Vein endothelial cell (primary cell): Measurements from ENCODE around the gene SHFL. TPM values are rescaled to one million over a fixed set of nuclear protein-coding genes. Genes with fewer than 3 reads are reported as not detected.

Experiments
- small RNA-seq: library from RNA; depleted of rRNA; stranded (forward); fragments of <200 nt; gene quantifications from one replicate; pipeline ENCODE3, GENCODE V24; 2012
- total RNA-seq: library from RNA; depleted of rRNA; stranded (reverse); fragments of >200 nt; gene quantifications from 2 replicates; pipeline ENCODE4 v1.2.3, GENCODE V29; 2012

Gene SHFL
- 18.9 and 21.2 TPM in 2 replicates for total RNA-seq

GRCh38 chr19:10085641-10086590 is at the start of gene SHFL:
SHFL (plus strand) TSS chr19:10086317; CDS start chr19:10086428, 111 bp downstream.

DNA sequence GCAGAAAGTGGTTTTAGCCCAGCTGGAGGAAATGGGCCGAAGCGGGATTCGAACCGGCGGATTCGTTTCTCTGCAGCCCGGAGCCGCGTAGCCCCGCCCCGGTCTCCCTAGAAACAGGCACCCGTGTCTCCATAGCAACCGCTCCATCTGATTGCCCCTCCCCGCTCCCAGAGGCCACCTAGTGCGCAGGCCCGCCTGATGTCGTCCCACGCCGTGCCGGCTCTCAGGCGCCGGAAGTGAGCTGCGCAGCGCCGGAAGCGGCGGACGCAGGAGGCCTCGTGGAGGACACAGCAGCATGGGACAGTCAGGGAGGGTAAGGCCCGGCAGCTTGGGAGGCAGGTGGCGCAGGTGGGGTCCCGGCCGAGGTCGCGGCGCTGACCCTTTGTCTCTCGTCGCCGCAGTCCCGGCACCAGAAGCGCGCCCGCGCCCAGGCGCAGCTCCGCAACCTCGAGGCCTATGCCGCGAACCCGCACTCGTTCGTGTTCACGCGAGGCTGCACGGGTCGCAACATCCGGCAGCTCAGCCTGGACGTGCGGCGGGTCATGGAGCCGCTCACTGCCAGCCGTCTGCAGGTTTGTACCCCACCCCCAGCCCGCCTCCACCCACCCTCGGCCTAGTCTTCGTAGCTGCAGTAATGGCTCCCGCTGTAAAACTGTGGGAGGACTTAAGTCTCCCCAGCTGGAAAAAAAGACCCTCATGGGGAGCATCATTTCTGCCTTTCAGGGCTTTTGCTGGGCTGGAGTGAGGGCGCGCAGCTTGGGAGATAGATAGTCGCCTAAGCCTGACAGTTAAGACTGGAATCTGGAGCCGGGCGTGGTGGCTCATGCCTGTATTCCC is 20.2 kb downstream of the SHFL start, which contains the start of gene PPAN:
TSS of gene PPAN (plus strand) at position 263 of the 837 bp plus-strand sequence. CDS start at position 296, 33 bp downstream.

GRCh38 chr19:10111405-10111811 is 25.3 kb downstream of the SHFL start, which contains the start of gene P2RY11:
P2RY11 (plus strand) TSS chr19:10111693; CDS start chr19:10111722, 29 bp downstream.

Small RNA genes lying within 50 kb of the gene (small RNA-seq; reads per million reads assigned to genes)
- gene MIR5589: not detected
- 20.4 reads per million, percentile 97 among the genes with 10 or more reads in this experiment for gene SNORD105
- gene SNORD105B: 327 reads per million, percentile 99 among the genes with 10 or more reads in this experiment

Other genes with a start within 250 kb of the SHFL start
- gene OLFM2, start 149.8 kb upstream of the SHFL start, total RNA-seq: 0.38 and 1.6 TPM in 2 replicates
- gene COL5A3, start 75.8 kb upstream of the SHFL start, total RNA-seq: 0.67 TPM in 1 of 2 replicates, not detected in the other
- not detected in 2 replicates for gene RDH8, start 72.8 kb upstream of the SHFL start, total RNA-seq
- gene ANGPTL6, start 16.4 kb downstream of the SHFL start, total RNA-seq: 0.33 TPM in 1 of 2 replicates, not detected in the other
- gene PPAN, start 20.0 kb downstream of the SHFL start, total RNA-seq: 33.8 and 34.6 TPM in 2 replicates
- gene P2RY11, start 25.4 kb downstream of the SHFL start, total RNA-seq: 3.0 and 3.3 TPM in 2 replicates
- gene EIF3G, start 33.6 kb downstream of the SHFL start, total RNA-seq: 259 and 291 TPM in 2 replicates
- gene DNMT1, start 108.6 kb downstream of the SHFL start, total RNA-seq: 40.5 and 65.2 TPM in 2 replicates
- 1.6 and 1.7 TPM in 2 replicates for gene S1PR2, start 145.0 kb downstream of the SHFL start, total RNA-seq
- gene MRPL4, start 165.9 kb downstream of the SHFL start, total RNA-seq: 56.5 and 57.3 TPM in 2 replicates
- 45.2 and 46.7 TPM in 2 replicates for gene ICAM1, start 184.8 kb downstream of the SHFL start, total RNA-seq
- 0.33 TPM in 1 of 2 replicates, not detected in the other for gene ICAM4, start 200.6 kb downstream of the SHFL start, total RNA-seq
- gene ICAM5, start 203.6 kb downstream of the SHFL start, total RNA-seq: under 0.01 TPM in 1 of 2 replicates, not detected in the other
- gene ZGLP1, start 223.5 kb downstream of the SHFL start, total RNA-seq: 0.33 and 0.38 TPM in 2 replicates
- 8.5 and 15.8 TPM in 2 replicates for gene FDX2, start 229.7 kb downstream of the SHFL start, total RNA-seq
- 13.9 and 17.3 TPM in 2 replicates for gene RAVER1, start 247.2 kb downstream of the SHFL start, total RNA-seq